GM23248 (cell line): ENCODE measurements around the gene MAGI1. TPM values are rescaled to one million over a fixed set of nuclear protein-coding genes. Genes with fewer than 3 reads are reported as not detected.
A peak's percentile ranks its signal among the peaks of the same experiment; 100 is the strongest.

Source experiments
- DNase-seq: peaks from one replicate; pipeline ENCODE4 v3.0.0-alpha.2; 2015
- H2AFZ ChIP-seq: fragments of 200-600 bp; sonication (generic); 2 replicates; pipeline ENCODE4 v1.6.1; 2016; ENCODE audit warnings: antibody characterized with exemption
- H3F3A ChIP-seq: fragments of 200-600 bp; sonication (generic); 2 replicates; pipeline ENCODE4 v1.6.1; 2016; ENCODE audit warnings: mild to moderate bottlenecking, antibody characterized with exemption, mixed run types; ENCODE audit not compliant: insufficient read depth
- H3K27ac ChIP-seq: fragments of 200-600 bp; sonication (generic); 2 replicates; pipeline ENCODE4 v1.5.1; 2016; ENCODE audit warnings: mild to moderate bottlenecking
- H3K27me3 ChIP-seq: fragments of 200-600 bp; sonication (generic); replicated peaks from 2 replicates; pipeline ENCODE4 v1.6.1; 2016; ENCODE audit warnings: mild to moderate bottlenecking; ENCODE audit not compliant: insufficient read depth
- H3K36me3 ChIP-seq: fragments of 200-600 bp; sonication (generic); 2 replicates; pipeline ENCODE4 v1.6.1; 2016; ENCODE audit warnings: low read depth, mild to moderate bottlenecking
- H3K4me1 ChIP-seq: fragments of 200-600 bp; sonication (generic); 2 replicates; pipeline ENCODE4 v1.6.1; 2016; ENCODE audit warnings: mild to moderate bottlenecking; ENCODE audit not compliant: insufficient read depth
- H3K4me2 ChIP-seq: fragments of 200-600 bp; sonication (generic); one replicate; pipeline ENCODE4 v1.6.1; 2016; ENCODE audit warnings: mild to moderate bottlenecking; ENCODE audit not compliant: unreplicated experiment
- H3K4me3 ChIP-seq: fragments of 200-600 bp; sonication (generic); 2 replicates; pipeline ENCODE4 v1.5.1; 2016; ENCODE audit warnings: mild to moderate bottlenecking
- H3K79me2 ChIP-seq: fragments of 200-600 bp; sonication (generic); 2 replicates; pipeline ENCODE4 v1.6.1; 2016; ENCODE audit warnings: mild to moderate bottlenecking; ENCODE audit not compliant: insufficient read depth
- H3K9ac ChIP-seq: fragments of 200-600 bp; sonication (generic); 2 replicates; pipeline ENCODE4 v1.6.1; 2016; ENCODE audit warnings: mild to moderate bottlenecking
- H3K9me2 ChIP-seq: fragments of 200-600 bp; sonication (generic); 2 replicates; pipeline ENCODE4 v1.6.1; 2016; ENCODE audit warnings: mixed run types, mild to moderate bottlenecking, moderate library complexity; ENCODE audit not compliant: insufficient read depth
- H3K9me3 ChIP-seq: fragments of 200-600 bp; sonication (generic); one replicate; pipeline ENCODE4 v1.6.1; 2017; ENCODE audit warnings: low read depth
- H4K20me1 ChIP-seq: fragments of 200-600 bp; sonication (generic); 2 replicates; pipeline ENCODE4 v1.6.0; 2016; ENCODE audit not compliant: insufficient read depth
- EZH2 ChIP-seq: fragments of 200-600 bp; sonication (generic); IDR thresholded peaks from 2 replicates; pipeline ENCODE4 v1.6.1; 2018; ENCODE audit warnings: antibody characterized with exemption, mild to moderate bottlenecking; ENCODE audit not compliant: insufficient read depth, poor library complexity, severe bottlenecking
- EZH2phosphoT487 ChIP-seq: fragments of 200-600 bp; sonication (generic); IDR thresholded peaks from 2 replicates; pipeline ENCODE4 v1.6.1; 2018; ENCODE audit warnings: antibody characterized with exemption, moderate library complexity, mild to moderate bottlenecking, low read depth; ENCODE audit not compliant: insufficient read depth
- WGBS, 2 experiments: methylation state at CpG; one replicate each; pipeline ENCODE4 v1.1.6; 2015 to 2017; ENCODE audit warnings: low lambda C conversion rate in 2 of 2, low coverage in 1 of 2; ENCODE audit errors: missing lambda C conversion rate in 2 of 2; 5-methylcytosine and 5-hydroxymethylcytosine counted together
- in situ Hi-C: fragments of 300-500 bp; cut with MboI; formaldehyde crosslinking; loops from 2 replicates; pipeline ENCODE4 v1.15.0; 2020
- polyA plus RNA-seq: library from polyadenylated mRNA; unstranded; fragments of >200 nt; fragmentation: Nextera tagmentation; extraction: Ambion mirVana; gene quantifications from 2 replicates; pipeline ENCODE4 v1.2.1, GENCODE V29; 2016
- total RNA-seq: library from RNA; depleted of rRNA; stranded (reverse); fragments of >200 nt; shearing (Covaris generic); gene quantifications from 2 replicates; pipeline ENCODE4 v1.2.3, GENCODE V29; 2014

MAGI1 gene
- total and polyA plus RNA-seq, 2 experiments from 2014 or later: 7.3 to 13.8 TPM

- H3K79me2 ChIP-seq: peaks cover 51% of the 10 kb centered on the region
- H3K36me3 ChIP-seq: no peaks in the 10 kb centered on the region
- no peak overlapping the region for H3K9ac ChIP-seq
- no peak overlapping the region for H2AFZ ChIP-seq
- DNase-seq: no peak
- 38 to 41% methylated on average over 2 of the region's 2 CpGs for WGBS, 2 experiments
- H3K9me2 ChIP-seq: no peaks in the 10 kb centered on the region
- H3F3A ChIP-seq: no peaks in the 10 kb centered on the region
- TF ChIP-seq EZH2phosphoT487 (no peak), EZH2 (no peak)
- no peaks in the 10 kb centered on the region; the same call in 1 of the 2 replicates for H4K20me1 ChIP-seq
- H3K9me3 ChIP-seq: no peaks in the 10 kb centered on the region
- no peak overlapping the region for H3K4me2 ChIP-seq
- H3K4me3 ChIP-seq: no peak overlapping the region
- in situ Hi-C loops: no loop called here
- H3K27ac ChIP-seq: no peak overlapping the region
- no peaks in the 10 kb centered on the region for H3K27me3 ChIP-seq
- peaks cover 7% of the 10 kb centered on the region; the same call in 1 of the 2 replicates for H3K4me1 ChIP-seq
Observed at GRCh38 chr3:65483011-65483410, 555.7 kb downstream of the MAGI1 start.

GRCh38 chr3:65481085-65481484 lies 557.6 kb downstream of the MAGI1 start:
- no peak overlapping the region for H3K9ac ChIP-seq
- no peak for DNase-seq
- H3K27me3 ChIP-seq: no peaks in the 10 kb centered on the region
- no peak overlapping the region for H2AFZ ChIP-seq
- TF ChIP-seq EZH2phosphoT487 (no peak), EZH2 (no peak)
- in situ Hi-C loops: no loop called here
- H3K4me2 ChIP-seq: no peak overlapping the region
- no peaks in the 10 kb centered on the region; the same call in 1 of the 2 replicates for H4K20me1 ChIP-seq
- H3K9me3 ChIP-seq: no peaks in the 10 kb centered on the region
- H3K27ac ChIP-seq: no peak overlapping the region
- WGBS, 2 experiments: 82 to 83% methylated on average over 4 of the region's 4 CpGs
- H3K36me3 ChIP-seq: no peaks in the 10 kb centered on the region
- H3F3A ChIP-seq: no peaks in the 10 kb centered on the region
- H3K4me1 ChIP-seq: peaks cover 7% of the 10 kb centered on the region; the same call in 1 of the 2 replicates
- no peak overlapping the region for H3K4me3 ChIP-seq
- peaks cover 34% of the 10 kb centered on the region for H3K79me2 ChIP-seq
- no peaks in the 10 kb centered on the region for H3K9me2 ChIP-seq

- Histone ChIP-seq H3F3A (no peaks in the 10 kb centered on the region), H3K4me1 (peaks cover 7% of the 10 kb centered on the region; the same call in 1 of the 2 replicates), H3K36me3 (no peaks in the 10 kb centered on the region), H3K79me2 (peaks cover 24% of the 10 kb centered on the region), H3K9me2 (no peaks in the 10 kb centered on the region), H2AFZ (no peak overlapping the region), H3K4me2 (no peak overlapping the region), H3K27me3 (no peaks in the 10 kb centered on the region), H3K27ac (no peak overlapping the region), H3K9ac (no peak overlapping the region), H3K9me3 (no peaks in the 10 kb centered on the region), H3K4me3 (no peak overlapping the region), H4K20me1 (no peaks in the 10 kb centered on the region; the same call in 1 of the 2 replicates)
- 53 to 58% methylated on average over 3 of the region's 3 CpGs for WGBS, 2 experiments
- in situ Hi-C loops: no loop called here
- TF ChIP-seq EZH2phosphoT487 (no peak), EZH2 (no peak)
- peak; percentile 45 for DNase-seq
Observed at GRCh38 chr3:65479990-65480389, 558.7 kb downstream of the MAGI1 start.

DNA sequence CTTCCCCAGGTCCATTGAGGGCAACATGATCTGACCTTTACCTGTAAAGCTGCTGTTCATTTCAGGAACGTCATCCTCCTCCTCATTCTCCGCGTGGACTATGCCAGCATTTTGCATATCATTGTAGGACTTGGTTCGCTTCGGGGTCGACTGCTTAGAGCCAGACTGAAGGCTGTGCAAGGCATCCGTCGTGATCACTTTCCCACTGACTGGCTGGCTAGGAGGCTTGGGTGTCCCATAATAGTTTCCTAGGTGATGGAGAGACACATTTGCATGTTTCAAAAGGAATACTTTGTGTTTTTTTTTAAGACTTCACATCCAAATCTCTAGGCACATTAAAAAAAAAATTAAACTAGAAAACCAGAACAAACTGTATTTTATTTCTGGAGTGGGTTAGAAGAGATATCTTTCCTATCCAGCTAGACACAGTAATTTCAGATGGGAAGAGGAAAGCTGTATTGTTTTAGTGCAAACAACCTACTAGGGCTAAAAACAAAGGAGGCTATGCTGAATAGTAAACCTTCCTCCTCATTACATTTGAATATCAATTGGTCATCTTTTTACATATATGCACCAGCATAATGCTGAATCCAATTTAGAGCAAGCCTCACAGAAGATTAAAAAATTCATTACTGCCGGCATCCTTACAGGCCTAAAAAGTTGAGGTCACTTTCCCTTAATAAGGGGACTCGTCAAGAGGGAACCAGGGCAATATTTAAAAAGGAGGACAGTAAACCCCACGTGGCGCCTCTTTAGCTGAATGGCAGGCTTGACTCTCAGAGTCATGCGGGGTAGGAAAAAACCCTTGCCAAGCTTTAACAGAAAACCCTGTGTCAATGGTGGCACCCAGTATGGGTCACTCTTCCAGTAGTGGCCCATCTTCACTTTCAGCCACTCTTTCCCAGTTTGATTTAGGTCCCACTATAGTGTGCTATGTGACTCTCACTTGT lies 559.9 kb downstream of the MAGI1 start:
- Histone ChIP-seq H3K9me3 (no peaks in the 10 kb centered on the region), H3K9me2 (no peaks in the 10 kb centered on the region), H2AFZ (no peak overlapping the region), H3F3A (peaks cover 7% of the 10 kb centered on the region; the same call in 1 of the 2 replicates), H4K20me1 (no peaks in the 10 kb centered on the region; the same call in 1 of the 2 replicates), H3K79me2 (peaks cover 12% of the 10 kb centered on the region), H3K4me2 (no peak overlapping the region), H3K27me3 (no peaks in the 10 kb centered on the region), H3K4me1 (peaks cover 10% of the 10 kb centered on the region; the same call in 1 of the 2 replicates), H3K9ac (no peak overlapping the region), H3K4me3 (no peak overlapping the region), H3K27ac (no peak overlapping the region), H3K36me3 (no peaks in the 10 kb centered on the region)
- in situ Hi-C loops: no loop called here
- 88 to 93% methylated on average over 13 of the region's 13 CpGs for WGBS, 2 experiments
- TF ChIP-seq EZH2 (no peak), EZH2phosphoT487 (no peak)
- DNase-seq: no peak
